ENCODE data around the gene KCNK7. TPM values are rescaled to one million over a fixed set of nuclear protein-coding genes. Genes with fewer than 3 reads are reported as not detected.

KCNK7 gene
- total RNA-seq, 1 experiment from 2014 or later, result 1.8 TPM

- H2BK5ac ChIP-seq (ENCODE audit: insufficient read length, low read length), result no peak overlapping the region
Measured at GRCh38 chr11:65571940-65572339, 23.7 kb downstream of the KCNK7 start.

More at GRCh38 chr11:65571940-65572339, 23.7 kb downstream of the KCNK7 start:
- Mint-ChIP-seq H3K9me3 (no peaks in the 10 kb centered on the region; a peak in 1 of 5 replicates), H3K36me3 (ENCODE audit: insufficient read depth in 1 of 3, low read depth in 3 of 3) (peaks cover 6 to 14% (median 9%) of the 10 kb centered on the region in 3 experiments; a peak in 6 of 7 replicates), H3K27ac (peak overlapping the region in 2 of 3 experiments; percentile 70 to 85; a peak in 3 of 7 replicates), H3K4me1 (peaks cover 38 to 54% of the 10 kb centered on the region in 2 experiments), H3K27me3 (ENCODE audit: low read depth) (peaks cover 21% of the 10 kb centered on the region), H3K4me3 (peak overlapping the region; percentile 99)
- Histone ChIP-seq H3K9me3 (ENCODE audit: control insufficient read depth, low read depth, low read length) (no peaks in the 10 kb centered on the region), H2BK12ac (ENCODE audit: insufficient read length, low read depth, low read length) (no peak overlapping the region), H4K5ac (ENCODE audit: insufficient read length, low read depth, low read length) (no peak overlapping the region), H3K14ac (ENCODE audit: insufficient read depth, low read length) (no peak overlapping the region), H2BK15ac (ENCODE audit: low read depth, low read length) (no peak overlapping the region), H4K20me1 (ENCODE audit: control insufficient read depth, insufficient read depth, insufficient read length) (no peaks in the 10 kb centered on the region), H2AFZ (ENCODE audit: low read length) (no peak overlapping the region), H4K8ac (replicated peaks; ENCODE audit: insufficient read length, low read depth, low read length) (no peak overlapping the region), H3K23me2 (ENCODE audit: insufficient read length, low read depth, low read length, poor library complexity, severe bottlenecking) (peaks cover 25% of the 10 kb centered on the region), H2BK120ac (ENCODE audit: low read depth, low read length, poor library complexity, severe bottlenecking) (no peak overlapping the region), H4K91ac (ENCODE audit: insufficient read length, low read depth, low read length) (no peak overlapping the region), H3K4ac (ENCODE audit: low read depth, low read length) (no peak overlapping the region), H3K18ac (ENCODE audit: insufficient read length, low read depth, low read length) (no peak overlapping the region), H3K23ac (ENCODE audit: insufficient read length, low read depth, low read length) (no peak overlapping the region), H2AK5ac (ENCODE audit: insufficient read length, low read length) (no peak overlapping the region), H3K4me1 (ENCODE audit: insufficient read depth, low read length) (no peaks in the 10 kb centered on the region; the same call in 1 of the 2 replicates), H3K79me2 (ENCODE audit: insufficient read depth, low read length) (no peaks in the 10 kb centered on the region; the same call in 1 of the 2 replicates), H3K4me2 (ENCODE audit: insufficient read depth, insufficient read length, low read length) (peak overlapping the region; percentile 44), H3T11ph (ENCODE audit: low read length) (no peak overlapping the region), H3K9ac (ENCODE audit: extremely low read depth, insufficient read length, low read length) (no peak overlapping the region), H3K27ac (ENCODE audit: insufficient read length, low read depth, low read length) (no peak overlapping the region), H3K79me1 (ENCODE audit: insufficient read depth, low read depth, low read length, poor library complexity, severe bottlenecking) (peaks cover 4% of the 10 kb centered on the region), H2BK20ac (ENCODE audit: low read depth, low read length, poor library complexity, severe bottlenecking) (no peak overlapping the region), H3K56ac (ENCODE audit: insufficient read length, low read depth, low read length) (no peak overlapping the region), H3K27me3 (ENCODE audit: insufficient read depth, low read length) (peaks cover 8% of the 10 kb centered on the region; the same call in 1 of the 2 replicates)
- no CpG with 5 or more reads among the region's 11 CpGs for WGBS (ENCODE audit: extremely low coverage, insufficient read length, low lambda C conversion rate)
- peak; percentile 61 for TF ChIP-seq CTCF (conservative IDR thresholded peaks at IDR 0.05)
- peak; percentile 82 for DNase-seq
